GM18526 (cell line): ENCODE measurements around the gene NSUN5.
"Not testable (repeated sequence)": the region's sequence is repeated elsewhere in the genome, so short reads cannot be mapped to it uniquely, and the experiment has no call there.

Experiments used
- POLR2A ChIP-seq: IDR thresholded peaks from 3 replicates; pipeline ENCODE4 v1.6.1; 2011; ENCODE audit not compliant: insufficient read length; ENCODE audit errors: extremely low read depth

The NSUN5 gene

GRCh38 chr7:73332447-73332846, 23.8 kb upstream of the NSUN5 start:
- TF ChIP-seq POLR2A: no peak

- no peak for TF ChIP-seq POLR2A
These were observed 22.1 kb upstream of the NSUN5 start for GRCh38 chr7:73330772-73331171.

- no peak for TF ChIP-seq POLR2A
These were observed 21.4 kb upstream of the NSUN5 start for GRCh38 chr7:73329861-73330581.

- no peak for TF ChIP-seq POLR2A
These were observed 20.1 kb upstream of the NSUN5 start for GRCh38 chr7:73328696-73329095.

GRCh38 chr7:73327922-73328321, 19.3 kb upstream of the NSUN5 start, which contains the start of the genes FKBP6 and TRIM50:
Gene FKBP6, plus strand, starts transcription at chr7:73328161. Its CDS starts 268 bp downstream, at chr7:73328429.
Gene TRIM50, minus strand, starts transcription at chr7:73328082. Its CDS starts 3,295 bp downstream, at chr7:73324787.
- TF ChIP-seq POLR2A: not testable (repeated sequence)

- TF ChIP-seq POLR2A: no peak
These were observed 7.9 kb upstream of the NSUN5 start for GRCh38 chr7:73316521-73316920.

- TF ChIP-seq POLR2A: no peak
These were observed 5.6 kb upstream of the NSUN5 start for GRCh38 chr7:73314271-73314670.

- no peak for TF ChIP-seq POLR2A
These were observed 4.9 kb upstream of the NSUN5 start for GRCh38 chr7:73313521-73313906.

GRCh38 chr7:73312831-73313520, 4.3 kb upstream of the NSUN5 start:
- no peak for TF ChIP-seq POLR2A

GRCh38 chr7:73308074-73308664, 457 bp downstream of the NSUN5 start:
- TF ChIP-seq POLR2A: no peak

GRCh38 chr7:73307436-73307835, 1.2 kb downstream of the NSUN5 start:
- TF ChIP-seq POLR2A: no peak

GRCh38 chr7:73304071-73304470, 4.6 kb downstream of the NSUN5 start:
- no peak for TF ChIP-seq POLR2A

GRCh38 chr7:73303546-73303945, 5.1 kb downstream of the NSUN5 start:
- no peak for TF ChIP-seq POLR2A
